HG03025 (cell line): ENCODE measurements around the gene RHEB.

Experiments used
- ATAC-seq: cut with Tn5 transposase; IDR thresholded peaks from one replicate; pipeline ENCODE4 v1.9.1; 2021; ENCODE audit warnings: mild to moderate bottlenecking, moderate library complexity; ENCODE audit not compliant: unreplicated experiment, low FRiP score

RHEB gene

DNA sequence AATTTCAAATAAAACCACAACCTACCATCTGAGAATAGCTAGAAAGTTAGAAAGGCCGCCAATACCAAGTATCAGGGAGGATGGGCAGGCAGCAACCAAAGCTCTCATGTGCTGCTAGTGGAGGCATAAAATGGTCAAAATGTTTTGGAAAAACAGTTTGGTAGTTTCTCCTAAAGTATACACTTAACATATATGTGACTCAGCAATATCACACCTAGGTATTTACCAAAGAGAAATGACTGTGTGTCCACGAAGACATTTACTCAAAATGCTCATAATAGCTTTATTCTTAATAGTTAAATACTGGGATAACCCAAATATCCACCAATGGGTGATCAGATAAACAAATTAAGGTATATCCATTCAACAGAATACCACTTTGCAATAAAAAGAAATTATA lies 14.3 kb downstream of the RHEB start:
- ATAC-seq: no peak

GRCh38 chr7:151504715-151505326 lies 14.9 kb downstream of the RHEB start:
- ATAC-seq: no peak

DNA sequence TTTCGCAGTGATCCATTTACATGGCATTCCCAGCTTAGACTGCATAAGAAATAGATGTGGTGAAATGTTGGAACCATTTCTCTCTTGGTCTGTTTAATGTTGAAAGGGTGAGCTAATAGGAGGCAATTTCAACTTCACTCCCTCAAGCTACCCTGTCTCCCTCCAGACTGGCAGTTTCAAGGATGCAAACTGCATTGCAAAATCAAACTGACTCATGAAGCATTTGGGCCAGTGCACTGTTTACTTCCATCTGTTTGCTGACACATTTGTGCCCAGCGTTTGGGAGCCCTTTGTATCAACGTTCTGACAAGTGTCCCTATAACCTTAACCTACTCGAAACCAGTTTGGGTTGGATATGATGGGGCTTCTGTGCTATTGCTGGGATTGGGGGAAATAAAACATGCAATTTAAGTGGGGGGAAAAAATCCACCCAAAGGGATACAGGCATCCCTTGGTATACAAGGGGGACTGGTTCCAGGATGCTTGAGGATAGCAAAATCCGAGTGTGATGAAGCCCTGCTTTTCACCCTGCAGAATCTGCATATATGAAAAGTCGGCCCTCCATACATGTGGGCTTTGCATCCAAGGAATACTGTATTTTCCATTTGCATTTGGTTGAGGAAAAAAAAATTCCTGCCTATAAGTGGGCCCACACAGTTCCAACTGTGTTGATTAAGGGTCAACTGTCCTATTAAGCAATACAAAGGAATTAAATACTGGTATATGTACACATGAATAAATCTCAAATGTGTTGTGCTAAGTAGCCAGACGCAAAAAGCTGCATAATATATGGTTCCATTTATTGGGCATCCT lies 15.6 kb downstream of the RHEB start:
- ATAC-seq: no peak

GRCh38 chr7:151501676-151502075 lies 18.0 kb downstream of the RHEB start:
- ATAC-seq: no peak

DNA sequence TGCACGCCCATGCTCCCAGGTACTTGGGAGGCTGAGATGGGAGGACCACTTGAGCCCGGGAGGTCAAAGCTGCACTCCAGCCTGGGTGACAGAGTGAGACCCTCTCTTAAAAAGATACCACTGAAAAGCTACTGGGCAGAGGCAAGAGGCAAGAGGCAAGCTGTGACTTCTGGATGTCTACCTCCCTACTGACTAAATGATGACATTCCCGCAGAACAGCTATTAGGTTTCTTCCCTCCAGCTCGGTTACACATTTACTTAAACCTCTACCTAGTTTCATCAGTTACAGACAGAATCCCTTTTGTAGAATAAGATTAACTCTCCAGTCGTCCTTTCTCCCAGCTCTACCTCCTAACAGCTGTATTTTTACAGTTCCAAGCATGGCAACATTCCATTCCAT lies 21.2 kb downstream of the RHEB start:
- ATAC-seq: no peak

DNA sequence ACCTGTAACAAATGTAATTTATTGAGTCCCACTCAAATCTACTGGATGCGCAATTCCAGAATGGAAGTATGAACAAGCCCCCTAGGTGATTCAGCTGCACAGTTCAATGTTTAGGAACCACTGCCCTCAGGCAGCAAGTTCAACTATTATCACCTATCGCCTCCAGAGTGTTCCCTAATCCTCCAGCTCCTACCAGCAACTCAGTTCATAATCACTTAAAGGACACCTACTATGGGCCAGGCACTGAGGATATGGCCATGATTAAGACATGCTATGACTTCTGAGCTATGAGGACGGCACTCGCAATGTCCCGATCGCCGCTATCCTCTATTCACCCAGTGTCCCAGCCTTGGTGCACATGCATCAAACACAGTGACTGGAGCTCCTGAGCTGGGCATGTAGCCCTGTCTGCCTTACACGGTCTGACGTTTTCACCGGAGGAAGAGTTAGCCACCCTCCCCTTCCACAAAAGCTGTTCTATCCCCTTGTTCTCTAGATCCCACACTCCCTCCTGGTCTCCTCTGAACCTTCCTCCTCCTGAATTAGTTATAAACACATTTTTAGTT lies 22.3 kb downstream of the RHEB start:
- no peak for ATAC-seq

GRCh38 chr7:151495360-151495759 lies 24.3 kb downstream of the RHEB start:
- ATAC-seq: no peak

DNA sequence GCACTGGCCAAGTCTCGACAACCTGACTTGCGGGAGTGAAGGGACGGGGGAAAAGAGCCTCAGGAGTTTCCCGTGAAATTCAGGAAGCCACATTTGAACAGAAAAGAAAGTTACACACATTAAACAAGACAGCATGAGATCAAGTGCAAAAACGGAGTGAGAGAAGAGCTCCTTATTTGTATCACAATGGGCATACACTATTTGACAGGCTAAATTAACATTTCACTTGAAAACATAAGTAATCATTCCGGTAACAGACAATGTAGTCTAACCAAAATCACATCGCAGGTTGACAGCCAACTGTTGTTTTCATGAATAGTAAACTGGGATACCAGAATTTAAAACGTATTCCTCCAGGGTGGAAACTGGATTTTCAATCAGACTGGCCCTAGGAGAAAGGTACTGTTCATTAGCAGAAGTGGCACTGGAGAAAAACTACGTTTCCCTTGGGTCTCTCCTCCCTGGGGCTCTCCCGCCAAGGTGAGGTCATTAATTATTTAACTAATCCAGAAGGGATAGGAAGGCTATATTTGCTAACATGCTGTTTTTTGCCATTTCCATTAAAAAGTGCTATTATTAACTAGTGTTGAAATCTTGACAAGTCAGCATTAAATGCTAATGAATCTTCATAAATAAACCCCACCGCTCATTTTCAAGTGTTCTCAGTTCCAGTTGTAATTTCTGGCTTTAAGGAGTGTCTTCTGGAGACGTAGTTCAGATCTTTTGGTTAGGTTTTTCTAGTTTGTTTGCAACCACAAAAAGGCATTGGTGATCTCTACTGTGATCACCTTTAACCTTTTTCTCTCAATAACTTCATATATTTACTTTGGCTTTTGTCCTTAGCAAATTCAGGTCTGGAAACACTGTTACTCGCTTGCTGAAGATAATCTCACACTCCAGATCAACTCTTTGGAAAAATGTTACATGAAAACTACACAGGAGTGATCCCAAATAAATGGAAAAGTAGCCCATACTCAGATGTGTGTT lies 25.1 kb downstream of the RHEB start:
- no peak for ATAC-seq

DNA sequence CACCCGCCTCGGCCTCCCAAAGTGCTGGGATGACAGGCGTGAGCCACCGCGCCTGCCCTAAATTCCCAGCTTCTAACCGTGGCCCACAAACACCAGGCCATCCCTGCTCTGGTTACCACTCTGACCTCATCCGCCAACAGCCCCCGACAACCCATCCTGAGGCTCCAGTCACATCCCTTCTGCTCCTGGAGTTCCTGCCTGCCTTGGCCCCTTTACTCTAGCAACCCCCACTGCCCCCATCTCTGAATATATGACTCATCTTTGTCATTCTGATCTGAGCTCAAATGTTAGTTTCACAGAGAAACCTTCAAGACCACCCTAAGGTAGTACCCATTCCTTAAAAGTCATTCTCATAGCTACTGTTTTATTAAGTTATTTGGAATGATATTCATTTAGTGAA lies 26.6 kb downstream of the RHEB start:
- no peak for ATAC-seq

GRCh38 chr7:151491859-151492258 lies 27.8 kb downstream of the RHEB start:
- no peak for ATAC-seq

DNA sequence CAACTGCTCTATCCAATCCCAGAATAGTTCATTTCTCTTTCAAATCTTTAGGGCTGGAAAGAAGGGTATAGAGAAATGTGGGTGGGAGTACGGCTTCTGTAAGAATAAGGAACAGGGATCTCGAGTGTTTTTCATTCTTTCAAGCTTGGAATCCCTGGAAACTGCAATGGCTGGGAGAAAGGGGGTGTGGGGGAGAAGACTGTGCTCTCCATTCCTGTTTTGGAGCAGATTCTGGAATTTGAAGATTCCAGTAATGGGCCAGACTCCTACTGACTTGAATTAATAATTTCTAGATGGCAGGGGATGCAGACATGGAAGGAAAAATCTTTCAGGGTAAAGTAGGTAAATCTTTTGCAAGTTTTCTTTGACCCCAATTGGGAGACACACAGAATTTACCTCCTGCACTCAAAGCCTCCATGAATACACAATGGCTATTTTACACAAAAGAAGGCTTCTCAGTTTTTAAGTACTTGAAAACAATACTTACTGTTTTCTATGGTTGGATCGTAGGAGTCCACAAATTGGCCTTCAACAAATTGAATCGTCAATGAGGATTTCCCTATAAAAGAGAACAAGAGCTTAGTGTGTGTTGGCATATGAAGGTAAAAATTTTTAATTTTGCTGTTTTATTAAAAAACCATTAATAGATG lies 29.1 kb downstream of the RHEB start:
- no peak for ATAC-seq

GRCh38 chr7:151489498-151489897 lies 30.2 kb downstream of the RHEB start:
- no peak for ATAC-seq

DNA sequence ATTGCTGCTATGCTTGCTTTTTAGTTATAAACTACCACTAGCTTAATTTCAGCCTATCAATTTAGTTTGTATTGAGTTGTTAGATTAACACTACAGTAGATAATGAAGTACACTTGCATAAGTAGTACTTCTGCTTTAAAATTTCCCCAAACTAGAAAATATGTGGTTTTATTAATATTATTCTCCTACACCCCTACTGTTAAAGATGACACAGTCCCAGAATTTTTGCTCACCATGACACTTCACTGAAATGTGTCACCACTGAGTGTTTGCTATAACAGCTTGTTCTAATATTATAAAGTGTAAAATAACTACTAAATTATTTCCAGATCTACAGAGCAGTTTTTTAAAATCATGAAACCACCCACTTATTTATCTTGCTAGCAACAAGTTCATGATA lies 31.6 kb downstream of the RHEB start:
- no peak for ATAC-seq

DNA sequence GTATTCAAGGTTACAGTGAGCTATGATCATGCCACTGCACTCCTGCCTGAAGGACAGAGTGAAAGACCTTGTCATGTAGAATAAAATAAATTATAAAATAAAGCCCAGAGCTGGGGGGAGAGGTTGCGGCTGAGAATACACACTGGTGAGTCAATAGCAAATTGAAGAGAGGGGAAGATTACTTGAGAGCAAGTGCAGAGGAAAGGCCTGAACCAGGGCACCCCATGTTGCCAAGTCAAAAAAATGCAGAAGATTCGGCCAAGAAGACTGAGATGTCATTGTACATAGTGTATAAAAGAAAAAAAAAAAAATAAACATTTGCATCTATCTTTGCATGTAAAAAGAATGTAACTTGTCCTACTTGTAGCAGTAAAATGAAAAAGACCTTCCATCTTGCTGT lies 32.5 kb downstream of the RHEB start:
- no peak for ATAC-seq

- ATAC-seq: no peak
Measured at GRCh38 chr7:151486074-151486473, 33.6 kb downstream of the RHEB start.

- no peak for ATAC-seq
Measured at GRCh38 chr7:151484971-151485707, 34.6 kb downstream of the RHEB start.

DNA sequence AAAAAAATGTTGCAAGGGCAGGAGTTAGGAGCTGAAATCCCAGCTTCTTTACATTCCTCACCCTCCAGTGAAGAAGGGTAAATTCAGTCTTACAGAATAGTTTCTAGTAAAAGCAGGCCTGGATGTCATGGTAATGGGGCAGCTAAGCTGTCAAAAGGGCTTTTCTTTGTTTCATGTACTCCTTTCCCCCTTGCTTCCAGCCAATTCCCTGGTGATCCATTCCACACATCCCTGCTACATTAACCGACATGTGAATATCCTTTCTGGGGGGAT lies 36.0 kb downstream of the RHEB start:
- ATAC-seq: no peak

- no peak for ATAC-seq
Measured at GRCh38 chr7:151482883-151483710, 36.6 kb downstream of the RHEB start.
